ENCODE data around the gene UBE2J1. TPM values are rescaled to one million over a fixed set of nuclear protein-coding genes. Genes with fewer than 3 reads are reported as not detected.
"Not testable (repeated sequence)": the region's sequence is repeated elsewhere in the genome, so short reads cannot be mapped to it uniquely, and the experiment has no call there.

Gene UBE2J1
- total RNA-seq, 1 donor from 2014 or later: 38.1 TPM

- Mint-ChIP-seq H3K27ac (no peak overlapping the region), H3K4me1 (ENCODE audit: low read depth) (no peaks in the 10 kb centered on the region), H3K4me3 (no peak overlapping the region), H3K36me3 (ENCODE audit: low read depth) (peaks cover 2% of the 10 kb centered on the region), H3K27me3 (ENCODE audit: insufficient read depth) (peaks cover 2% of the 10 kb centered on the region), H3K9me3 (no peaks in the 10 kb centered on the region)
- intact Hi-C loops (cut with micrococcal nuclease): no loop called here
- DNase-seq (ENCODE audit: low spot score): no peak
Observed at GRCh38 chr6:89310929-89311328, 41.6 kb downstream of the UBE2J1 start.

- Mint-ChIP-seq H3K4me3 (no peak overlapping the region), H3K27ac (no peak overlapping the region), H3K27me3 (ENCODE audit: insufficient read depth) (peaks cover 2% of the 10 kb centered on the region), H3K4me1 (ENCODE audit: low read depth) (no peaks in the 10 kb centered on the region), H3K36me3 (ENCODE audit: low read depth) (no peaks in the 10 kb centered on the region), H3K9me3 (no peaks in the 10 kb centered on the region)
- no peak for DNase-seq (ENCODE audit: low spot score)
- intact Hi-C loops (cut with micrococcal nuclease): no loop called here
Observed at GRCh38 chr6:89308525-89309395, 43.8 kb downstream of the UBE2J1 start.

GRCh38 chr6:89304517-89304916 lies 48.0 kb downstream of the UBE2J1 start:
- H3K27me3 Mint-ChIP-seq (ENCODE audit: insufficient read depth); H3K9me3 Mint-ChIP-seq; intact Hi-C loops (cut with micrococcal nuclease); H3K27ac Mint-ChIP-seq; DNase-seq (ENCODE audit: low spot score); H3K36me3 Mint-ChIP-seq (ENCODE audit: low read depth); H3K4me3 Mint-ChIP-seq; H3K4me1 Mint-ChIP-seq (ENCODE audit: low read depth): not testable (repeated sequence)

- no peak overlapping the region for H3K27ac Mint-ChIP-seq
- peaks cover 5% of the 10 kb centered on the region for H3K9me3 Mint-ChIP-seq
- H3K4me3 Mint-ChIP-seq: no peak overlapping the region
- no peak for DNase-seq (ENCODE audit: low spot score)
- intact Hi-C loops (cut with micrococcal nuclease): no loop called here
- peaks cover 2% of the 10 kb centered on the region for H3K36me3 Mint-ChIP-seq (ENCODE audit: low read depth)
- peaks cover 3% of the 10 kb centered on the region for H3K27me3 Mint-ChIP-seq (ENCODE audit: insufficient read depth)
- peaks cover 20% of the 10 kb centered on the region for H3K4me1 Mint-ChIP-seq (ENCODE audit: low read depth)
Observed at GRCh38 chr6:89302936-89303335, 49.6 kb downstream of the UBE2J1 start.

- intact Hi-C loops (cut with micrococcal nuclease): no loop called here
- Mint-ChIP-seq H3K4me1 (ENCODE audit: low read depth) (peaks cover 27% of the 10 kb centered on the region), H3K4me3 (no peak overlapping the region), H3K27me3 (ENCODE audit: insufficient read depth) (peaks cover 5% of the 10 kb centered on the region), H3K9me3 (peaks cover 5% of the 10 kb centered on the region), H3K27ac (no peak overlapping the region), H3K36me3 (ENCODE audit: low read depth) (peaks cover 2% of the 10 kb centered on the region)
- DNase-seq (ENCODE audit: low spot score): no peak
Observed at GRCh38 chr6:89302195-89302770, 50.2 kb downstream of the UBE2J1 start.

- Mint-ChIP-seq H3K4me1 (ENCODE audit: low read depth) (peaks cover 28% of the 10 kb centered on the region), H3K4me3 (no peak overlapping the region), H3K9me3 (peaks cover 5% of the 10 kb centered on the region), H3K27ac (no peak overlapping the region), H3K27me3 (ENCODE audit: insufficient read depth) (peaks cover 4% of the 10 kb centered on the region), H3K36me3 (ENCODE audit: low read depth) (peaks cover 2% of the 10 kb centered on the region)
- DNase-seq (ENCODE audit: low spot score): no peak
- intact Hi-C loops (cut with micrococcal nuclease): no loop called here
Observed at GRCh38 chr6:89301586-89302194, 50.8 kb downstream of the UBE2J1 start.

GRCh38 chr6:89299466-89299850 lies 53.1 kb downstream of the UBE2J1 start:
- no peak overlapping the region for H3K4me3 Mint-ChIP-seq
- peaks cover 2% of the 10 kb centered on the region for H3K27me3 Mint-ChIP-seq (ENCODE audit: insufficient read depth)
- H3K36me3 Mint-ChIP-seq (ENCODE audit: low read depth): peaks cover 2% of the 10 kb centered on the region
- intact Hi-C loops (cut with micrococcal nuclease): loop anchor here (2.0 to 10.0 kb wide), 3 partner anchors 61 to 995 kb away; partner anchors contain the start of gene BACH2
- DNase-seq (ENCODE audit: low spot score): no peak
- H3K9me3 Mint-ChIP-seq: peaks cover 5% of the 10 kb centered on the region
- peaks cover 28% of the 10 kb centered on the region for H3K4me1 Mint-ChIP-seq (ENCODE audit: low read depth)
- H3K27ac Mint-ChIP-seq: peak overlapping the region; percentile 97

GRCh38 chr6:89298680-89299465 lies 53.6 kb downstream of the UBE2J1 start:
- intact Hi-C loops (cut with micrococcal nuclease): loop anchor here (1.0 to 10.0 kb wide), 7 partner anchors 51 to 1288 kb away; partner anchors contain the start of genes BACH2, MAP3K7 and PNRC1
- peaks cover 5% of the 10 kb centered on the region for H3K9me3 Mint-ChIP-seq
- peak overlapping the region; percentile 97 for H3K27ac Mint-ChIP-seq
- H3K36me3 Mint-ChIP-seq (ENCODE audit: low read depth): peaks cover 2% of the 10 kb centered on the region
- H3K4me3 Mint-ChIP-seq: peak overlapping the region; percentile 49
- H3K27me3 Mint-ChIP-seq (ENCODE audit: insufficient read depth): peaks cover 2% of the 10 kb centered on the region
- DNase-seq (ENCODE audit: low spot score): peak; percentile 52
- H3K4me1 Mint-ChIP-seq (ENCODE audit: low read depth): peaks cover 28% of the 10 kb centered on the region

- Mint-ChIP-seq H3K4me3 (peak overlapping the region; percentile 43), H3K9me3 (no peaks in the 10 kb centered on the region), H3K4me1 (ENCODE audit: low read depth) (peaks cover 28% of the 10 kb centered on the region), H3K27me3 (ENCODE audit: insufficient read depth) (peaks cover 2% of the 10 kb centered on the region), H3K27ac (peak overlapping the region; percentile 97), H3K36me3 (ENCODE audit: low read depth) (no peaks in the 10 kb centered on the region)
- peak; percentile 64 for DNase-seq (ENCODE audit: low spot score)
- intact Hi-C loops (cut with micrococcal nuclease): loop anchor here (1.0 to 10.0 kb wide), 7 partner anchors 52 to 1289 kb away; partner anchors contain the start of genes BACH2, MAP3K7 and PNRC1
Observed at GRCh38 chr6:89297695-89298351, 54.7 kb downstream of the UBE2J1 start.

GRCh38 chr6:89295981-89296380 lies 56.5 kb downstream of the UBE2J1 start:
- Mint-ChIP-seq H3K36me3 (ENCODE audit: low read depth) (no peaks in the 10 kb centered on the region), H3K4me3 (no peak overlapping the region), H3K27ac (no peak overlapping the region), H3K9me3 (no peaks in the 10 kb centered on the region), H3K4me1 (ENCODE audit: low read depth) (peaks cover 28% of the 10 kb centered on the region), H3K27me3 (ENCODE audit: insufficient read depth) (peaks cover 2% of the 10 kb centered on the region)
- intact Hi-C loops (cut with micrococcal nuclease): loop anchor here (10.0 kb wide), 1 partner anchor 999 kb away; the partner anchor contains the start of gene BACH2
- DNase-seq (ENCODE audit: low spot score): no peak

- H3K27ac Mint-ChIP-seq; H3K4me3 Mint-ChIP-seq; H3K36me3 Mint-ChIP-seq (ENCODE audit: low read depth); H3K27me3 Mint-ChIP-seq (ENCODE audit: insufficient read depth); H3K9me3 Mint-ChIP-seq; DNase-seq (ENCODE audit: low spot score): not testable (repeated sequence)
- intact Hi-C loops (cut with micrococcal nuclease): loop anchor here (10.0 kb wide), 1 partner anchor 1000 kb away; the partner anchor contains the start of gene BACH2
- H3K4me1 Mint-ChIP-seq (ENCODE audit: low read depth): peaks cover 28% of the 10 kb centered on the region
Observed at GRCh38 chr6:89295116-89295515, 57.4 kb downstream of the UBE2J1 start.
